ENCODE data around the gene AP3S1.

AP3S1 gene

DNA sequence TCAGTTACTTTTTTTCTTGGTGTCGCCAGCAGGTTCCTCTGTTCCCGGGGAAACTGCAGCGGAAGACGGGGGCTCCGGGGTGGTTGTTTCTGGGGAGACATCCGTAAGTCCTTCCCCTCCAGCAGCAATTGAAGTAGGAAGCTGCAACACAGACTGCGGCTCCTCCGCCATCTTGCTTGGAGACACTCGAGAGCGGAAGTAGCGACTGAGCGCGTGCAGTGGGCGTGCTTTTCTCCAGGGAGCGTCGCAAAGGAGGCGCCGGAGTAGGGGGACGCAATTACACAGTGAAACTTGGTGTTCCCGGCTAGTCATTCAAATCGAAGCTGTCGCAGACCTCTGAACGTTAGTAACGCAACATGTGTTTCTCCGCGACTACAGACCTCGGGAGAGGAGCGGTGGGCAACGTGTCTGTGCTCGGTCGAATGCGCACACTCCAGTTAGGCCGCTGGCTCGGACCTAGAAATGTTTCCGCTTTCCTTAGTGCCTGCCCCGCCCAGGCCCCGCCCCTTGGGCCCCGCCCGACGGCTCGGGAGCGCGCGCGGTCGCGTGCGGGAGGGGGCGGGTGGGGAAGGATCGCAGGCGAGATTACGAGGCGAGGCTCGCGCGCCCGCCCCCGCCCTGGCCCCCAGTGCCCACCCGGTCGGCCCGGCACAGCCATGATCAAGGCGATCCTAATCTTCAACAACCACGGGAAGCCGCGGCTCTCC lies at the start of gene AP3S1, which contains the start of gene ATG12:
Gene AP3S1 (plus strand): TSS at position 554 of the 707 bp plus-strand sequence. CDS start 103 bp downstream, at position 657.
Gene ATG12 (minus strand): TSS at position 184 of the 707 bp plus-strand sequence. CDS start 13 bp downstream, at position 171.
- H3K4me3 ChIP-seq (ENCODE audit: low read depth, low read length) = peak within 1 kb of the TSS; percentile 98
- TF ChIP-seq, protein P1, sequence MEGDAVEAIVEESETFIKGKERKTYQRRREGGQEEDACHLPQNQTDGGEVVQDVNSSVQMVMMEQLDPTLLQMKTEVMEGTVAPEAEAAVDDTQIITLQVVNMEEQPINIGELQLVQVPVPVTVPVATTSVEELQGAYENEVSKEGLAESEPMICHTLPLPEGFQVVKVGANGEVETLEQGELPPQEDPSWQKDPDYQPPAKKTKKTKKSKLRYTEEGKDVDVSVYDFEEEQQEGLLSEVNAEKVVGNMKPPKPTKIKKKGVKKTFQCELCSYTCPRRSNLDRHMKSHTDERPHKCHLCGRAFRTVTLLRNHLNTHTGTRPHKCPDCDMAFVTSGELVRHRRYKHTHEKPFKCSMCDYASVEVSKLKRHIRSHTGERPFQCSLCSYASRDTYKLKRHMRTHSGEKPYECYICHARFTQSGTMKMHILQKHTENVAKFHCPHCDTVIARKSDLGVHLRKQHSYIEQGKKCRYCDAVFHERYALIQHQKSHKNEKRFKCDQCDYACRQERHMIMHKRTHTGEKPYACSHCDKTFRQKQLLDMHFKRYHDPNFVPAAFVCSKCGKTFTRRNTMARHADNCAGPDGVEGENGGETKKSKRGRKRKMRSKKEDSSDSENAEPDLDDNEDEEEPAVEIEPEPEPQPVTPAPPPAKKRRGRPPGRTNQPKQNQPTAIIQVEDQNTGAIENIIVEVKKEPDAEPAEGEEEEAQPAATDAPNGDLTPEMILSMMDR (IDR thresholded peaks at IDR 0.05; ENCODE audit: borderline replicate concordance, insufficient read depth, low read depth, low read length) = no peak

DNA sequence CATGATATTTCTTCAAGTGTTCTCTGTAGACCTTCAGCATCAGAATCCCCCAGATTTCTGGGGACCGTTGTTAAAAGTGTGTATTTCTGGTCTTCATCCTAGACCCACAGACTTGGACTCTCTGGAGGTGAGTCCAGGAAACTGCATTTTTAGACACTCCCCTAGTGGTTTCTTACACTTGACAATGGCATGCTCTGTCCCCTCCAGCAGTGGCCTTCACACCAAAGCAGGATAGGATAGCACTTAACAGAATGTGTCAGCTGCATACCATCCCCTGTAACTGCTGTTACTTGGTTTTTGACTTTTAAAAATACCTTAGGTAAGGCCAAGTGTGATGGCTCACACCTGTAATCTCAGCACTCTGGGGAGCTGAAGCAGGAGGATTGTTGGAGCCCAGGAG lies 46.0 kb upstream of the AP3S1 start:
- H3K4me3 ChIP-seq (ENCODE audit: low read depth, low read length) = no peak overlapping the region
- TF ChIP-seq, protein P1 (IDR thresholded peaks at IDR 0.05; ENCODE audit: borderline replicate concordance, insufficient read depth, low read depth, low read length) = no peak

DNA sequence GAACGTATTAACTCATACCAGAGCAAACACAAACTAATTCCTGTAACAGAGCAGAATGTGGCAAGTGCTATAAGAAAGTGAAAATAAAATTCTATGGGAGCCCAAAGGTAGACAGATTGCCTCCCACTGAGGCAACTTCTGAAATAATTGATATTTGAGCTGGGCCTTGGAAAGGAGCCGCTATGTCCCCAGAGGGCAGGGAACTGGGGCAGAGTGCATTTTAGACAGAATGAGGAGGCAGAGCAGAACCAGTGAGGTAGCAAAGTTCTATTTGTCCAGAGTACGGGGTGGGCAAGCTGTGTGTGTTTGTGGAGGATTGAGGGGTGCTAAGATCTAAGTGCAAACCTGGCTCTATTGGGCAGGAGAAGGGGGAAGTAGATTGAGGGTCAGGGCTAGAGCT lies 45.1 kb upstream of the AP3S1 start:
- TF ChIP-seq, protein P1 (IDR thresholded peaks at IDR 0.05; ENCODE audit: borderline replicate concordance, insufficient read depth, low read depth, low read length) = no peak
- no peak overlapping the region for H3K4me3 ChIP-seq (ENCODE audit: low read depth, low read length)

DNA sequence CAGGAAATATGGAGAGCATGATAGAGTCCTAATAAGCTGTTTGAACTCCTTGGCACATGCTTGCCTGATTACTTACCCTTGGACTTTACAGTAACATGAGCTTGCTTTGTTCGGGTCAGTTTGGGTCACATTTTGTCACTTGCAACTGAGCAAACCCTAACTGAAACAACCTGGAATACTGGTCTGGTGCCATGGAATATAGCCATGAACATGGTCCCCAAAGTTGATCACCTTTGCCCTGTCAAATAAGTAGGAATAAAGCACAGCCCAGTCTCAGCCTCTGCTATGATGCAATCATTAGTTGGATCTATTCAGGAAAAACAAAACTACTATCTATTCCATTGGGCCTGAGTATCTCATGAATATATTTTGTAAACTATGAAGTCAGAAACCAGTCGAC lies 43.5 kb upstream of the AP3S1 start:
- TF ChIP-seq, protein P1 (IDR thresholded peaks at IDR 0.05; ENCODE audit: borderline replicate concordance, insufficient read depth, low read depth, low read length) = no peak
- H3K4me3 ChIP-seq (ENCODE audit: low read depth, low read length) = no peak overlapping the region

DNA sequence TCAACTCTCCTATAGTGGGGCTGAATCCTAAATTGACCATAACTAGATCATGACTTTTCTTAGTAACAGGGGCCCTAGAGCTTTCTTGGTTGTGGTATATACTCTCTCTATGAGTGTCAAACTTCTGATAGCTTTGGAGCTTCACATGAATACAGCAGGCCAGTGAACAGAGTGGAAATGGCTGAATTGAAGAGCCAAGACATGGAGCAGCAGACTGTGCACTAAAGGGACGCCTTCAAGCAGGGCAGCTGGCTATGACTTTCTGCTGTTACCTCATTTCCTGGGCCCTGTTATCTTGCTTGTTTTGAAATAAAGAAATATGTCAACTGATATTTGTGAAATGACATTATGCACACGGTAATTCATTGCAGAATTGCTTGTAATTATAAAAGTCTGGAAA lies 41.6 kb upstream of the AP3S1 start:
- H3K4me3 ChIP-seq (ENCODE audit: low read depth, low read length) = no peak overlapping the region
- TF ChIP-seq, protein P1 (IDR thresholded peaks at IDR 0.05; ENCODE audit: borderline replicate concordance, insufficient read depth, low read depth, low read length) = no peak

DNA sequence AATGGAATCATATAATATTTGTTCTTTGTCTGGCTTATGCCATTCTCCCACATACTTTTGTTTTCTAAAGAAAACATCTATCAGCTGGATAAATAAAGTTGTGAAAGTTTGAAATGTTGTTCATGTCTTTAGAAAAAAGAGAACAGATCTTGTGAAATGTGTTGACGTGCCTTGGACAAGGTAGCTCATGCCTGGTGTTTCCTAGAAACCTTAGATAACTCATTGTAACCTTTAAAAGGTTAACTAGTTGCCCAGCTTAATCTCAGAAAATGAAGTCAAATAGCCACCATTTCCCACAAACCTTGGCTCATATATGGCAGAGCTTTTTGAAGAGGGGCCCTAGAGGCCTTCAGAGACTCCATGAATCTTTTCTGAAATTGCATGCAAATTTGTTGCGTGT lies 40.6 kb upstream of the AP3S1 start:
- H3K4me3 ChIP-seq (ENCODE audit: low read depth, low read length) = no peak overlapping the region

More for the DNA sequence above, 40.6 kb upstream of the AP3S1 start:
- TF ChIP-seq, protein P1 (IDR thresholded peaks at IDR 0.05; ENCODE audit: borderline replicate concordance, insufficient read depth, low read depth, low read length) = no peak
